GM12878 (cell line): ENCODE results near the gene PLK5. TPM values are rescaled to one million over a fixed set of nuclear protein-coding genes. Genes with fewer than 3 reads are reported as not detected.
A peak's percentile ranks its signal among the peaks of the same experiment; 100 is the strongest.

Experiments used
- ATAC-seq: fragments of 200-7000 bp; cut with Tn5 transposase; 3 replicates; pipeline ENCODE4 v1.9.1; 2020; ENCODE audit warnings: mild to moderate bottlenecking, moderate library complexity
- BruUV-seq: library from RNA; stranded (reverse); fragments of 400-500 nt; replicated peaks from 2 replicates; lab custom pipeline; 2021; lab: Mats Ljungman, UMichigan
- CTCF ChIA-PET: fragments of 300-600 bp; sonication (Branson Sonifier 250); formaldehyde crosslinking; extraction: SDS; loops from one replicate; lab custom pipeline; 2021; ENCODE audit warnings: inconsistent platforms; lab: Yijun Ruan, JAX
- POLR2A ChIA-PET: fragments of 350-600 bp; formaldehyde crosslinking; extraction: SDS; loops from one replicate; lab custom pipeline; 2021; ENCODE audit warnings: inconsistent platforms; lab: Charles Lee
- RAD21 ChIA-PET: fragments of 300-600 bp; sonication (Branson Sonifier 250); formaldehyde crosslinking; loops from one replicate; lab custom pipeline; 2023; ENCODE audit warnings: antibody characterized with exemption; ENCODE audit not compliant: unreplicated experiment; lab: Charles Lee
- SMC1A ChIA-PET: fragments of 300-600 bp; sonication (Branson Sonifier 250); formaldehyde crosslinking; loops from one replicate; lab custom pipeline; 2023; ENCODE audit not compliant: unreplicated experiment, uncharacterized antibody; lab: Charles Lee
- DNase-seq: peaks from one replicate; pipeline ENCODE4 v3.0.0-alpha.2; 2011; ENCODE audit warnings: low read depth, low spot score
- FAIRE-seq: peaks from 3 replicates; lab custom pipeline; 2011; peaks lifted over from hg19 to GRCh38; lab: Jason Lieb, UNC
- H2AFZ ChIP-seq: 2 replicates; pipeline ENCODE4 v1.6.0; 2011; ENCODE audit warnings: low read depth, low read length, control low read depth; ENCODE audit not compliant: control insufficient read depth
- H3K27ac ChIP-seq: 2 replicates; pipeline ENCODE4 v1.5.1; 2011; ENCODE audit warnings: control low read depth; ENCODE audit not compliant: control insufficient read depth, insufficient read depth
- H3K27me3 ChIP-seq, 2 experiments: replicated peaks in 1 of 2; 2 replicates each; pipeline versions ENCODE4 v1.6.0 to v1.6.1; 2011; ENCODE audit warnings: low read length in 1 of 2; ENCODE audit not compliant: control insufficient read depth in 2 of 2, insufficient read depth in 2 of 2
- H3K36me3 ChIP-seq, 2 experiments: 2 replicates each; pipeline ENCODE4 v1.5.1; 2011; ENCODE audit warnings: low read length in 1 of 2; ENCODE audit not compliant: control insufficient read depth in 2 of 2, insufficient read depth in 2 of 2
- H3K4me1 ChIP-seq: 2 replicates; pipeline ENCODE4 v1.6.1; 2011; ENCODE audit warnings: mild to moderate bottlenecking, low read length, moderate library complexity, mixed read lengths; ENCODE audit not compliant: control insufficient read depth, insufficient read depth
- H3K4me2 ChIP-seq: 2 replicates; pipeline ENCODE4 v1.6.0; 2011; ENCODE audit warnings: control low read depth; ENCODE audit not compliant: control insufficient read depth, insufficient read depth
- H3K4me3 ChIP-seq: fragments of 200-600 bp; sonication (generic); 2 replicates; pipeline ENCODE4 v1.5.1; 2016
- H3K79me2 ChIP-seq: 2 replicates; pipeline ENCODE4 v1.6.0; 2011; ENCODE audit warnings: low read length; ENCODE audit not compliant: control insufficient read depth, insufficient read depth
- H3K9ac ChIP-seq: 2 replicates; pipeline ENCODE4 v1.8.0; 2011; ENCODE audit warnings: low read length, control low read depth, mixed read lengths; ENCODE audit not compliant: control insufficient read depth, insufficient read depth
- H3K9me3 ChIP-seq: replicated peaks from 3 replicates; pipeline ENCODE4 v1.5.1; 2011; ENCODE audit warnings: mild to moderate bottlenecking, low read length; ENCODE audit not compliant: control insufficient read depth, insufficient read depth
- H4K20me1 ChIP-seq: 2 replicates; pipeline ENCODE4 v1.6.0; 2011; ENCODE audit not compliant: control insufficient read depth, insufficient read depth
- ETV6 ChIP-seq, 2 experiments: fragments of 450-650 bp in 1 of 2; IDR thresholded peaks in 1 of 2; conservative IDR thresholded peaks in 1 of 2; 2 replicates each; pipeline ENCODE4 v1.6.1; 2014; ENCODE audit warnings: antibody characterized with exemption in 1 of 2, borderline replicate concordance in 1 of 2, low read depth in 1 of 2, mild to moderate bottlenecking in 1 of 2, moderate library complexity in 1 of 2
- HDAC6 ChIP-seq: fragments of 200-600 bp; sonication (generic); IDR thresholded peaks from one replicate; pipeline ENCODE4 v1.8.0; 2017; ENCODE audit warnings: antibody characterized with exemption; ENCODE audit not compliant: unreplicated experiment
- ZBTB33 ChIP-seq: fragments of 450-650 bp; IDR thresholded peaks from 2 replicates; pipeline ENCODE4 v1.6.1; 2017; ENCODE audit warnings: mild to moderate bottlenecking
- WGBS: methylation state at CpG from one replicate; pipeline ENCODE4 v1.1.6; 2016; ENCODE audit warnings: low lambda C conversion rate; ENCODE audit not compliant: insufficient replicate concordance, insufficient coverage; ENCODE audit errors: missing lambda C conversion rate; 5-methylcytosine and 5-hydroxymethylcytosine counted together
- in situ Hi-C: fragments of 300-500 bp; cut with MboI; formaldehyde crosslinking; loops from 9 replicates; pipeline ENCODE4 v1.14.3; 2018; ENCODE audit warnings: mixed read lengths
- intact Hi-C: fragments of 100-400 bp; cut with micrococcal nuclease; formaldehyde crosslinking; loops from one replicate; pipeline ENCODE4 v1.14.2; 2022; ENCODE audit not compliant: unreplicated experiment
- polyA plus RNA-seq, 11 experiments: library from polyadenylated mRNA; depleted of rRNA in 4 of 11; unstranded in 6 of 11; stranded (reverse) in 5 of 11; fragments of >200 nt; fragmentation: Nextera tagmentation in 4 of 11; fragmentation: Illumina TruSeq in 1 of 11; extraction: Ambion mirVana in 4 of 11; extraction: Trizol in 1 of 11; gene quantifications; 1 replicate in 1 of 11; 2 replicates in 10 of 11; pipeline versions ENCODE4 v1.2.1 to v1.2.3, GENCODE V29; 2011 to 2016; ENCODE audit warnings: inconsistent platforms in 2 of 11, missing spikeins in 2 of 11, low read depth in 1 of 11
- total RNA-seq, 4 experiments: library from RNA; depleted of rRNA in 3 of 4; stranded (reverse); fragments of >200 nt in 3 of 4; fragmentation: Illumina TruSeq in 1 of 4; extraction: Trizol in 1 of 4; gene quantifications; 2 replicates each; pipeline versions ENCODE4 v1.2.1 to v1.2.3, GENCODE V29; 2013 to 2021

Gene PLK5
- total and polyA plus RNA-seq, 10 of the 15 experiments (the other 5 are each of a cell fraction or from before 2014, with no cell fraction given) = 0.13 TPM; not detected in 9

DNA sequence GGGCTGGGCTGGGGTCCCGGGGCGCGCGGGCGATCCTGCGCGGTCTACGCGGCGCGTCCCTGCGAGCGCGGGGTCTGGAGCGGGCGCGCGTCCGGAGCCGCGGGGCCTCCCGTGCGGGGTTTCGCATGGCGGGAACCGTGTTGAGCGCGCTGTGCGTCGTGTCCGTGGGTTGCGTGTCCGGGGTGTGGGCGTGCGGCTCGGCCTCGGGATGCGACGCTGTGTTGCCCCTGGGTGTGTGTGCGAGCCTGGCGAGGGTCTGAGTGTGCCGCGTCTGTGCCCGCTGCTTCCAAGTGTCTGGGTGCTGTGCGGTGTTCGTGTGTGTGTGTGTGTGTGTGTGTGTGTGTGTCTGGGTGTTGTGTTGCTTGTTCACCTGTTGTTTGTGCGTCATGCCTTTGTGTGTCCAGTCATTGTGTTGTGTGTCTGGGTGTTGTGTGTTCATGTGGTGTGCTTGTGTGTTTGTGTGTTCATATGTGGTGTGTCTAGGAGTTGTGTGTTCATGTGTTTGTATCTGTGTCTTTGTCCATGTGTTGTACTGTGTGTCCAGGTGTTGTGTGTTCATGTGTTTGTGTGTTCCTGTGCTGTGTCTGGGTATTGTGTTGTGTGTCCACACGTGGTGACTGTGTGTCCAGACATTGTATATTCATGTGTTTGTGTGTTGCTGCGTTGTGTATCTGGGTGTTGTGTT, 552 bp downstream of the PLK5 start:
- CTCF ChIA-PET = no interaction called here
- H3K36me3 ChIP-seq = no peaks in the 10 kb centered on the region
- no TSS peak for BruUV-seq

More for the DNA sequence above, 552 bp downstream of the PLK5 start:
- Histone ChIP-seq H3K9ac (no peak overlapping the region), H4K20me1 (no peaks in the 10 kb centered on the region), H3K4me3 (no peak overlapping the region), H3K79me2 (no peaks in the 10 kb centered on the region), H3K27ac (no peak overlapping the region), H2AFZ (no peak overlapping the region), H3K4me1 (no peaks in the 10 kb centered on the region), H3K27me3 (peaks cover 0 to 2% of the 10 kb centered on the region in 2 experiments; a peak in 3 of 4 replicates), H3K9me3 (no peaks in the 10 kb centered on the region), H3K4me2 (no peak overlapping the region)
- DNase-seq (no peak), FAIRE-seq (no peak), ATAC-seq (no peak)
- ChIA-PET POLR2A (no interaction called here), RAD21 (no interaction called here), SMC1A (no interaction called here)
- intact Hi-C loops (no loop called here), in situ Hi-C loops (no loop called here)
- WGBS = 51% methylated on average over 24 of the region's 49 CpGs
- TF ChIP-seq ZBTB33 (no peak), ETV6 (conservative IDR thresholded peaks at IDR 0.05 in 1 of 2, IDR thresholded peaks at IDR 0.05 in 1 of 2; ENCODE audit: borderline replicate concordance in 1 of 2, low read depth in 1 of 2) (no peak), HDAC6 (peak; percentile 30)
